Uterus (tissue), 4 donors: ENCODE measurements around the gene TRMU. TPM values are rescaled to one million over a fixed set of nuclear protein-coding genes. Genes with fewer than 3 reads are reported as not detected.

Source experiments
- DNase-seq, 2 donors: peaks; one replicate each; pipeline ENCODE4 v3.0.0-alpha.2; 2019 to 2020
- H3K27ac ChIP-seq, 2 donors: fragments of 200-600 bp; sonication (generic); 1 replicate in 1 of 2; 2 replicates in 1 of 2; pipeline ENCODE4 v1.5.1; 2016 to 2018
- H3K27me3 ChIP-seq, 2 donors: fragments of 200-600 bp; sonication (generic); one replicate each; pipeline ENCODE4 v1.5.1; 2018 to 2019; ENCODE audit warnings: control low read depth in 1 of 2
- H3K36me3 ChIP-seq, 2 donors: fragments of 200-600 bp; sonication (generic); one replicate each; pipeline ENCODE4 v1.5.1; 2019; ENCODE audit warnings: control low read depth in 1 of 2
- H3K4me1 ChIP-seq, 2 donors: fragments of 200-600 bp; sonication (generic); one replicate each; pipeline ENCODE4 v1.5.1; 2018 to 2019; ENCODE audit warnings: control low read depth in 1 of 2
- H3K4me3 ChIP-seq, 2 donors: fragments of 200-600 bp; sonication (generic); 1 replicate in 1 of 2; 2 replicates in 1 of 2; pipeline ENCODE4 v1.5.1; 2018 to 2019; ENCODE audit warnings: mild to moderate bottlenecking in 1 of 2
- H3K9me3 ChIP-seq, 2 donors: fragments of 200-600 bp; sonication (generic); one replicate each; pipeline ENCODE4 v1.5.1; 2019; ENCODE audit warnings: control low read depth in 1 of 2
- POLR2A ChIP-seq, 2 donors: fragments of 450-650 bp; IDR thresholded peaks; one replicate each; pipeline ENCODE4 v1.6.1; 2016; ENCODE audit warnings: antibody characterized with exemption in 2 of 2, mild to moderate bottlenecking in 1 of 2, moderate library complexity in 1 of 2
- intact Hi-C: fragments of 100-400 bp; cut with DNase I; formaldehyde crosslinking; loops from one replicate; pipeline ENCODE4 v1.15.1; 2023; ENCODE audit warnings: low total_unique reads
- total RNA-seq, 4 donors: library from RNA; depleted of rRNA in 3 of 4; stranded (reverse); fragments of >200 nt in 3 of 4; gene quantifications; one replicate each; pipeline versions ENCODE4 v1.1.0 to v1.2.4, GENCODE V29; 2014 to 2023
- TF ChIP-seq, protein P1 (sequence below), 4 experiments: fragments of 200-600 bp in 2 of 4; fragments of 450-650 bp in 2 of 4; sonication (generic) in 2 of 4; IDR thresholded peaks; one replicate each; pipeline ENCODE4 v1.5.1; 2016 to 2019; ENCODE audit warnings: antibody characterized with exemption in 4 of 4, mild to moderate bottlenecking in 2 of 4, moderate library complexity in 1 of 4
- donor health status: DM: yes; HTN: yes; CAD: no.

TRMU gene
- total RNA-seq, 4 donors from 2014 or later: 14.1 to 52.5 (median 31.2) TPM

DNA sequence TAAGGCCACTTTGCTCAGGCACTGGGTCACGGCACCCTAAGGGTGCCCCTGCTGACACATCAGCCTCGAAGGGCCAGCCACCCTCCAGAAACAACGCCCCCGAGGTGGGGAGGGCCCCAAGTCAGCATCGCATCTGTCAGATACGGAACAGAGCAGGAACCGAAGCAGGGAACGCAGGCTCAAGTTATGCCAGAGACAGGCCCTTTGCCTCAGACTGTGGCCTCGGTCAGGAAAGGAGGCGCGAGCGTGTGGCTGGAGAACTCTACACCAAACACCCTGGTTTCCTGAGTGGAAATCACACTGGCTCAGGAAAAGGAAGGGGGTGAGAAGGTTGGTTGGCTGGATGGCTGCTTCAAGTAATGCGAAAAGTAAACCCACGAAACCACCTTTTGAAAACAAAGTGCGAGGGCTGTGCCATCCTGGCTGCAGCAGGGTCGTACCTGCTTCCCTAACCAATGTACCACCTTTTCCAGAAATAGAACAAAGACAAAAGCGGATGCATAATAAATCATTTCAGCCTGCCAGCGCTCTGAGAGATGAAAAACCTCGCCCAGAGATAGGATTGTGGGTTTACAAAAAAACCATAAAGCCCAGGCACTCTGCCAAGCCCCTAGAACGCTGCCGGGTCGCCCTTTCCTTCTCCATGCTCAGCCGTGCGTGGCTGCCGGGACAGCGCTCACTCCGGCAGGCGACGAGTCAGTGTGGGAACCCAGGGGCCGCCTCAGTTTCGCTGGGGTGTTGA, 38.6 kb downstream of the TRMU start:
- no peaks in the 10 kb centered on the region for H3K9me3 ChIP-seq
- H3K4me3 ChIP-seq: no peak overlapping the region
- intact Hi-C loops: no loop called here
- no peaks in the 10 kb centered on the region for H3K36me3 ChIP-seq
- TF ChIP-seq, protein P1, sequence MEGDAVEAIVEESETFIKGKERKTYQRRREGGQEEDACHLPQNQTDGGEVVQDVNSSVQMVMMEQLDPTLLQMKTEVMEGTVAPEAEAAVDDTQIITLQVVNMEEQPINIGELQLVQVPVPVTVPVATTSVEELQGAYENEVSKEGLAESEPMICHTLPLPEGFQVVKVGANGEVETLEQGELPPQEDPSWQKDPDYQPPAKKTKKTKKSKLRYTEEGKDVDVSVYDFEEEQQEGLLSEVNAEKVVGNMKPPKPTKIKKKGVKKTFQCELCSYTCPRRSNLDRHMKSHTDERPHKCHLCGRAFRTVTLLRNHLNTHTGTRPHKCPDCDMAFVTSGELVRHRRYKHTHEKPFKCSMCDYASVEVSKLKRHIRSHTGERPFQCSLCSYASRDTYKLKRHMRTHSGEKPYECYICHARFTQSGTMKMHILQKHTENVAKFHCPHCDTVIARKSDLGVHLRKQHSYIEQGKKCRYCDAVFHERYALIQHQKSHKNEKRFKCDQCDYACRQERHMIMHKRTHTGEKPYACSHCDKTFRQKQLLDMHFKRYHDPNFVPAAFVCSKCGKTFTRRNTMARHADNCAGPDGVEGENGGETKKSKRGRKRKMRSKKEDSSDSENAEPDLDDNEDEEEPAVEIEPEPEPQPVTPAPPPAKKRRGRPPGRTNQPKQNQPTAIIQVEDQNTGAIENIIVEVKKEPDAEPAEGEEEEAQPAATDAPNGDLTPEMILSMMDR (IDR thresholded peaks at IDR 0.05): no peak
- TF ChIP-seq POLR2A (IDR thresholded peaks at IDR 0.05): no peak
- no peaks in the 10 kb centered on the region for H3K4me1 ChIP-seq
- H3K27me3 ChIP-seq: no peaks in the 10 kb centered on the region
- DNase-seq: no peak
- H3K27ac ChIP-seq: no peak overlapping the region

DNA sequence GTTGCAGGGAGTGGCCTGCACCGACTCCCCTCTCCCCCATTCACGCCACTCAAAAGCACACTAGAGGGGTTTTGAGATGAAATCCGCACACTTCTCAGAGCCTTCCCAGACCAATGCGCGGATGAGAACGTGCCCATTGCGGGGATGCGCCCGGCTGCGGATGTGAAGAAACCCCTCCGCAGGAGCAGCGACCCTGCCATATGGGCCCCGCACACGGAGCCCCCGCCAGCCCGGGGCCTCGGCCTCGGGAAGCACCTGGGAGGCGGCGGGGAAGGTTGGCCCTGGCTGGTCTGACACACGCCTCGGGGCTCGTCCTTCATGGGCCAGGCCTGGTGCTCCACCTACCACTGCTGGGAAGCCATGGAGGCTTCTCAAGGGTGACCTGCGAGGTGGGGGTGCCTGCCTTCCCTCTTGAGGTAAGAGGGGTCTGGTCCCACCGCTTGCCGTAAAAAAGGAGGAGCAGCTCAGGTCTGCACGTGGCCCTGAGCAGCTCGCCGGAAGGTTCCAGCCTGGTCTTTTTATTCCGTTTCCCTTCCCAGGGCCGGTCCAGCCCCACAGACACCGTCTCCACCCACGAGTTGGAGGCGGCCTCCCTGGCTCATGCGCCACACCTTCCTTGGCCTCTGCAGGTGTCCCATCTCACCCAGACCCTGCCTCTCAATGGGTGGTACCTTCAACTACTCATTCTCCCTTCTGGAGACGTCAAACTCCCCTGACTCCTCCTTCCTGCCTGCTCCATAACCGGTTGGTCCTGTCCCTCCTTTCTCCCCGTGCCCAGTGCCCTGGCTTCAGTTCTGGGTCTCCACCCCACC, 39.4 kb downstream of the TRMU start:
- no peak overlapping the region for H3K4me3 ChIP-seq
- no peaks in the 10 kb centered on the region for H3K36me3 ChIP-seq
- DNase-seq: no peak
- H3K27ac ChIP-seq: no peak overlapping the region
- intact Hi-C loops: no loop called here
- H3K9me3 ChIP-seq: no peaks in the 10 kb centered on the region
- TF ChIP-seq, protein P1 (IDR thresholded peaks at IDR 0.05): no peak
- no peak for TF ChIP-seq POLR2A (IDR thresholded peaks at IDR 0.05)
- H3K4me1 ChIP-seq: no peaks in the 10 kb centered on the region
- no peaks in the 10 kb centered on the region for H3K27me3 ChIP-seq

DNA sequence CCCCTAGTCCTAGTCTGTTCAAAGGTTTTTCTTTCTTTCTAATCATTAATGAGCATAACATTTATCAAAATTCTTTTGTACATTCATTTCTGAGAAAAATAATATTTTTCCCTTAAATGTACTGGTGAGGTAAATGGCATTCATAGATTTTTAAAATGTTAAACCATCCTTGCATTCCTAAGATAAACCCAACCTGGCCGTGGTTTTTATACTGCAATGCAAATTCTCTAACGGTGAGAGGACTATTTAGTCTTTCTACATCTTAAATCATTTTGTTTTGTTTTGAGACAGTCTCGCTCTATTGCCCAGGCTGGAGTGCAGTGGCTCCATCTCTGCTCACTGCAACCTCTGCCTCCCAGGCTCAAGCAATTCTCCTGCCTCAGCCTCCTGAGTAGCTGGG, 40.6 kb downstream of the TRMU start:
- DNase-seq: no peak
- no peak overlapping the region for H3K27ac ChIP-seq
- no peak for TF ChIP-seq POLR2A (IDR thresholded peaks at IDR 0.05)
- TF ChIP-seq, protein P1 (IDR thresholded peaks at IDR 0.05): no peak
- no peaks in the 10 kb centered on the region for H3K9me3 ChIP-seq
- no peaks in the 10 kb centered on the region for H3K27me3 ChIP-seq
- H3K4me1 ChIP-seq: no peaks in the 10 kb centered on the region
- intact Hi-C loops: no loop called here
- no peak overlapping the region for H3K4me3 ChIP-seq
- no peaks in the 10 kb centered on the region for H3K36me3 ChIP-seq

GRCh38 chr22:46376908-46377524, 41.5 kb downstream of the TRMU start:
- H3K27ac ChIP-seq: no peak overlapping the region
- no peak overlapping the region for H3K4me3 ChIP-seq
- intact Hi-C loops: no loop called here
- H3K36me3 ChIP-seq: no peaks in the 10 kb centered on the region
- TF ChIP-seq POLR2A (IDR thresholded peaks at IDR 0.05): no peak
- TF ChIP-seq, protein P1 (IDR thresholded peaks at IDR 0.05): no peak
- H3K27me3 ChIP-seq: no peaks in the 10 kb centered on the region
- H3K9me3 ChIP-seq: no peaks in the 10 kb centered on the region
- DNase-seq: no peak
- H3K4me1 ChIP-seq: no peaks in the 10 kb centered on the region
